GM21381 (cell line): ENCODE results near the gene NRM.
"Not testable (repeated sequence)": the region's sequence is repeated elsewhere in the genome, so short reads cannot be mapped to it uniquely, and the experiment has no call there.

Experiments used
- ATAC-seq: cut with Tn5 transposase; IDR thresholded peaks from one replicate; pipeline ENCODE4 v1.9.1; 2021; ENCODE audit warnings: mild to moderate bottlenecking, moderate library complexity; ENCODE audit not compliant: unreplicated experiment

The NRM gene, protein sequence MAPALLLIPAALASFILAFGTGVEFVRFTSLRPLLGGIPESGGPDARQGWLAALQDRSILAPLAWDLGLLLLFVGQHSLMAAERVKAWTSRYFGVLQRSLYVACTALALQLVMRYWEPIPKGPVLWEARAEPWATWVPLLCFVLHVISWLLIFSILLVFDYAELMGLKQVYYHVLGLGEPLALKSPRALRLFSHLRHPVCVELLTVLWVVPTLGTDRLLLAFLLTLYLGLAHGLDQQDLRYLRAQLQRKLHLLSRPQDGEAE

DNA sequence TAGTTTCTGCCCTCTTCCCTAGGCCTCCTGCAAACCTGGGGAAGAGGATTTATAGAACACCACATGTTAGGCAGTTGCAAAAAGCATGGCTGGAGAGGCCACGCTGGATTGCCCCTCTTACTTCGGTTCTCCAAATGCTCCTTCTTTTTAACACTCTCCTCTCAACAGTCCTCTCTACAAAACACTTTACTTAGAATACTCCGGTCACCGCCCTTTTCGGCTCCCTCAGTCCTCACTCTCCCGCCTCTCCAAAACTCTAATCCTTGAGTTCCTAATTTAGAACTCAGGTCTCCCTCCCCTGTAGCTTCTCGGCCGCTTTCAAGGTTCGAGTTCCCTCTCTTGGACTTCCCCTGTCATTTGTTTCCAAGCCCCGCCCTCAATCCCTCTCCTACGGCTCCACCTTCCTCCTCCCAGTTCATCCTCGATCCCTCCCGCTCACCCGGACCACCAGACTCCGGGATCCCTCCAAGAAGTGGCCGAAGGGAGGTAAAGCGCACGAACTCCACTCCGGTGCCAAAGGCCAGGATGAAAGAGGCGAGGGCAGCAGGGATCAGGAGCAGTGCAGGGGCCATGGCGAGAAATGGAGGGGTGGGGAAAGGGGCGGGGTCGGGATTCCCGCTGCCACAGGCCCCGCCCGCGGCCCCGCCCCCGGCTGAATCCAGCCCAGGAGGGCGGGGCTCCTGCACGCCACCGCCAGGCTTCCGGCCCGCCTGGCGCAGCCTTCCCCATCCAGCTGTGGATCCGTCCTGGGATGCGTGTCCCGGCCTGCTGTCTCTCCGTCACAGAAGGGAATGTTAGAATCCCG lies at the start of gene NRM:
TSS of gene NRM (minus strand) at position 582 of the 805 bp plus-strand sequence. CDS start at position 572, 10 bp downstream.
- peak; percentile 25 for ATAC-seq

DNA sequence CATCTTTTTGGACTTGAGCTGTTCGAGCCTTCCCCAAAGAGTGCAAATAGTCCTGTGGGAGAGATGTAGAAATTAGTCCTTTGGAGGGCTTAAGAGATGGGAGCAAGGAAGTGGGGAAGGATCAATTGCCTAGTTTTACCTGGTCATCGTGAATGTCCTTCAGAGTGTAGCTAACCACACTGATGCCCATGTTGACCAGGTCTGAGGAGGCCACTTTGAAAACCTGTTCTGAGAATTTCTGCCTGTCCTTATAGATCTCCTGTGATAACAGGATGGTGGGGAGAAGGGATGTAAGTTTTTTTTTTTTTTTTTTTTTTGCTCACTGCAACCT lies 49.7 kb upstream of the NRM start:
- no peak for ATAC-seq

DNA sequence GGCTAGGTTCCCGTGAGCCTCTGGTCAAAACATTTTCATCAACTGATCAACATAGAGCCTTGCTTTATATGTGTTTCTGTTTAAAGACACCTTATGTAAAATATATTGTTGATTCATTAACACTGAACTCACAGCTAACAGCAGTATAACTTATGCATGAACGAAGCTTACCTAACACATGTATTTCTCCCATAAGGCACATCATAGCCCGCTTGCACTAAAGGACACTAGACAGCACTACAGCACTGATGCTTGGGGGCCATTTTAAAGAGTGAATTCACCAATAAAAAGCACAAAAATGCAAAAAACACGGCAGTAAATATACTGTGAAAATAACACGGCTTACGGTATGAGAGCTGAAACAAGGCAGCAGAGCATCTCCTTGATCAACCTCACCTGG lies 47.7 kb upstream of the NRM start:
- ATAC-seq, result no peak

DNA sequence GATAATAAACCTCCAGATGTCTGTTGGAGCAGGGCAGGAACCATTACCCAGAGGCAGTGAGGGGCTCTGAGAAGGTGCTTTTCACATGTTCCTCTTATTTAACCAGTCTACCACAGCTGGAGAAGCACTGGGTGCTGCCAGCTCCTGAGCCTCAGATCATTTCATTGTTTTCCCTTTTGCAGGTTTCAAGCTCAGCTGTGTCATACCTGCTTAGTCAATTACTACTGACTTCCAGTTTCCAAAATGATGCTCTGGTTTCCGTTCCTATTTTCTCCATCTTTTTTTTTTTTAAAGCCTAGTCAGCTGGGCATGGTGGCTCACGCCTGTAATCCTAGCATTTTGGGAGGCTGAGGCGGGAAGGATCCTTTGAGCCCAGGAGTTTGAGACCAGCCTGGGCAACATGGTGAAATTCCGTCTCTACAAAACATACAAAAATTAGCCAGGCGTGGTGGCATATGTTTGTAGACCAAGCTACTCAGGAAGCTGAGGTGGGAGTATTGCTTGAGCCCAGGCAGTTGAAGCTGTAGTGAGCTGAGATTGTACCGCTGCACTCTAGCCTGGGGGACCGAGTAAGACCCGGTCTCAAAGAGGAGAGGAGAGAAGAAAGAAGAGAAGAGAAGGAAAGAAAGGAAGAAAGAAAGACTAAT lies 45.0 kb upstream of the NRM start:
- no peak for ATAC-seq

DNA sequence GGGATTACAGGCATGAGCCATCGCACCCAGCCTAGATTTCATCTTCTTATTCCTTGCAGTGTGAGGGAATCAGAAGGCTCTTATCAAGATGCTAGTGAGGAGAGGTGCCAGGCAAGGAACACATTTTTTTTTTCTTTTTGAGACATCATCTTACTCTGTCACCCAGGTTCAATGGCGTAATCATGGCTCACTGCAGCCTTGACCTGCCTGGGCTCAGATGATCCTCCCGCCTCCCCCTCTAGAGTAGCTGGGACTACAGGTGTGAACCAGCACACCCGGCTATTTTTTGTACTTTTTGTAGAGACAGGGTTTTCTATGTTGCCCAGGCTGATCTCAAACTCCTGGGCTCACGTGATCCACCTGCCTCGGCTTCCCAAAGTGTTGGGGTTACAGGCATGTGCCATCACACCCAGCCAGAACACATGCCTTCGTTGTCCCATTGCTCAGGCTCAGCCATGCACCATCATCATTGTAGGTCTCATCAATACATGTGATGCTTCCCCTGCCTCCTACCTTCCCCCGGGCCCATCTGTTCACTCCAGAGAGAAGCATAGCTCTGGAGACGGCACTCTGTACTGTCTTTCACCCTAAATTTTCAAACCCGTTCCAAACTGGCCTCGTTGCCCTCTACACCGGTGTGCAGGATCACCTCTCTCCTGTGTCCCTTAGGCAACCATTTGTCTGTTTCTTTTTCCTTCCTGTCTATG lies 41.6 kb upstream of the NRM start:
- no peak for ATAC-seq

DNA sequence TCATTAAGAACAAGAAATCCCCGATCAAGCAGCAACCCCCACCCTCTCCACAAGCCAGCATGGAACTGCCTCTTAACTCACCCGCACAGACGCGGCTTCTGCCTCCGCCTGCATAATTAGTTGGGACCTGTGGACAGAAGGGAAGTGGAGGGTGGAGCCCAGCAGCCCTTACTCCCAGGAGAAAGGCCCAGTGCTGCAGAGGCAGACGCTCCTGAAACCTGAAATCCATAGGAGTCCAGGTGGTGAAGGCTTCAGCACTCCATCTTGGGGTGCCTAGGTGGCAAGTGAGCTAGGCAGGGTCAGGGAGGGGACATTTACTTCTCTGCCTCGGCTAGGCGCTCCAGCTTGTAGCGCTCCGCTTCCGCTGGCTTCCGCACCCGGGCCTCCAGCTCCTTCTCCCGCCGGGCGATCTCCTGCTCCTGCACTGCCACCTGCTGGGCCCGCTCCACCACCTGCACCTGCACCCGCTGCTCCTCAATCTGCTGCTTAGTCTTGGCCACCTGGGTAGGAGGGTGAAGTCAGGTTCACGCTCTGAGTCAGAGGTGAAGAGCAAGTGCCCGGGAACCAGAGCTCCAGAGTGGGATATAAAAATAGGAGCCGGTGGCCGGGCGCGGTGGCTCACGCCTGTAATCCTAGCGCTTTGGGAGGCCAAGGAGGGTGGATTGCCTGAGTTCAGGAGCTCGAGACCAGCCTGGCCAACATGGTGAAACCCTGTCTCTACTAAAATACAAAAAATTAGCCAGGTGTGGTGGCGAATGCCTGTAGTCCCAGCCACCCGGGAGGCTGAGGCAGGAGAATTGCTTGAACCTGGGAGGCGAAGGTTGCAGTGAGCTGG lies 40.0 kb upstream of the NRM start:
- ATAC-seq, result no peak

DNA sequence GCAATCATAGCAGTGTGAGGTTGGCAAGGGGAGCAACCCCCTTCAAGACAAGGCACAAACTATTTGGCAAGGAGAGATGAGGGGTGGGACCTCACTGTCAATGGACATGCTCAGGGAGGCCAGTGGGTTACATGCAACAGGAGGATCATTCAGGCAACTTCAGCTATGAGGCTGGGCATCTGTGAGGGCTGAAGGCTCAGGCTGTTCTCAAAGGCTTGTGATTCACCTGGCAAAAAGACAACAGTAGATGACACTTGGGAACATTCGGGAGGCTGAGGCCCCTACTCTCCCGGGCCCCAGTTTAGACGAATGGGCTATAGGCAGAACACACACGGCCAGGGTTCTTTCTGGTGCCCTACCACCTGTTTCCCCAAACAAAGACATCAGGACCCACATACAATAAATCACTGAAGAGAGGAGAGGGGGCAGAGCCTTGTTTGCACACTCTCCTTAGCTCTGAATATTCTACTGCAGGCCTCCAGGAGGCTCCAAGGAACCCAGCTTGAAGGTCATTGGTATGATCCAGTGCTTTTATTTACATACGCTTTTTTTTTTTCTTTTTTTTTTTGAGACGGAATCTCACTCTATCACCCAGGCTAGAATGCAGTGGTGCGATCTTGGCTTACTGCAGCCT lies 37.3 kb upstream of the NRM start:
- no peak for ATAC-seq

DNA sequence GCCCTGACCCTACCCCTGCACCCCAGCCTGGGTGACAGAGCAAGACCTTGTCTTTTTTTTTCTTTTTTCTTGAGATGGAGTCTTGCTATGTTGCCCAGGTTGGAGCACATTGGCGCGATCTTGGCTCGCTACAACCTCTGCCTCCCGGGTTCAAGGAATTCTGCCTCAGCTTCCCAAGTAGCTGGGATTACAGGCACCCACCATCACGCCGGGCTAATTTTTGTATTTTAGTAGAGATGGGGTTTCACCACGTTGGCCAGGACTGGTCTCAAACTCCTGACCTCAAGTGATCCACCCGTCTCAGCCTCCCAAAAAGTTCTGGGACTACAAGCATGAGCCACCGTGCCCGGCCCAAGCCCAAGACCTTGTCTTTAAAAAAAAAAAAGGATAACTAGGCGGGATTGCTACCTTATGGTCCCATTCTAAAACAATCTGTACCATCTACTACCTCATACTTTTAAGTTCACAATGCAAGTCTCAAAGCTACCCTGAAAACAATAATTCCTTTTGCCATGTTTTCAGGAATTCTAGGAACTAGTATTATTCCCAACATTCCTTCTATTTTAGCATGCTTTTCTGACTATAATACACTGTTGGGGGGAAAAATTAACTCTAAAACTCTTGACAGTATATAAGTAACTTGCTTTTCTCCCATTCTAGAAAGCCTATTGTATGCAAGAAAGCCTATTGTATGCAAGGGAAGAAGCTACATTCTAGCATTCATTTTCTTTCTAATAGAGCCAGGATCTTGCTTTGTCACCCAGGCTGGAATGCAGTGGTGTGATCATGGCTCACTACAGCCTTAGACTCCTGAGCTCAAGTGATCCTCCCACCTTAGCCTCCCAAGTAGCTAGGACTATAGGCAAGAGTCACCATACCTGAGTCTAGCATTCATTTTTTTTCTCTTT lies 36.0 kb upstream of the NRM start:
- no peak for ATAC-seq

DNA sequence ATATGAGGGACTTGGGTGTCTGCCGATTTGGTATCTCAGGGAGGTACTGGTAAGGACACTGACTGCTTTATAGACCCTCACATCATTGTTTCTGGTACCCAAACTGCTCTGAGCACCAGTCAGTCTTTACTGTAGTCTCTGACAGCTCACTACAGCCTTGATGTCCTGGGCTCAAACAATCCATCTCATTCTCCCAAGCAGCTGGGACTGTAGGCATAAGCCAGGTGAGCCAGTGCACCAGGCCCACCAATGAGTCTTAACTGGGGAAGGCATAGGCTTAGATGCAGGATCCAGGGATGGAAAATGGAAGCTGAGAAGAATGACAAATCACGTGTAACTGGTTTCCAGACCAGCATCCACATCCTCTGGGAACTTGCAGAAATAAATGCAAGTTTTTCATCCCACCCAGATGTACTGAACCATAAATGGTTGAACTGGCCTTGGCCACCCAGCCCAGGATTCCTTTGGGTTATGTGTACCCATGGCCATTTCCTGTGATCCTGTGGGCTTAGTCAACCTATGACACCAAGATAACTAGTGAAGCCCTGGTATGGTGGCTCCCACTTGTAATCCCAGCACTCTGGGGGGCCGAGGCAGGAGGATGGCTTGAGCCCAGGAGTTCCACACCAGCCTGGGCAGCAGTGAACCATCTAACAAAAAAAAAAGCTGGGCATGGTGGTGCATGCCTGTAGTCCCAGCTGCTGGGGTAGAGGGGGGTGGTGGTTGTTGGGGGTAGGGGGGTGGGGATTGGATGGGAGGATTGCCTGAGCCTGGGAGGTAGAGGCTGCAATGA lies 35.1 kb upstream of the NRM start:
- no peak for ATAC-seq

DNA sequence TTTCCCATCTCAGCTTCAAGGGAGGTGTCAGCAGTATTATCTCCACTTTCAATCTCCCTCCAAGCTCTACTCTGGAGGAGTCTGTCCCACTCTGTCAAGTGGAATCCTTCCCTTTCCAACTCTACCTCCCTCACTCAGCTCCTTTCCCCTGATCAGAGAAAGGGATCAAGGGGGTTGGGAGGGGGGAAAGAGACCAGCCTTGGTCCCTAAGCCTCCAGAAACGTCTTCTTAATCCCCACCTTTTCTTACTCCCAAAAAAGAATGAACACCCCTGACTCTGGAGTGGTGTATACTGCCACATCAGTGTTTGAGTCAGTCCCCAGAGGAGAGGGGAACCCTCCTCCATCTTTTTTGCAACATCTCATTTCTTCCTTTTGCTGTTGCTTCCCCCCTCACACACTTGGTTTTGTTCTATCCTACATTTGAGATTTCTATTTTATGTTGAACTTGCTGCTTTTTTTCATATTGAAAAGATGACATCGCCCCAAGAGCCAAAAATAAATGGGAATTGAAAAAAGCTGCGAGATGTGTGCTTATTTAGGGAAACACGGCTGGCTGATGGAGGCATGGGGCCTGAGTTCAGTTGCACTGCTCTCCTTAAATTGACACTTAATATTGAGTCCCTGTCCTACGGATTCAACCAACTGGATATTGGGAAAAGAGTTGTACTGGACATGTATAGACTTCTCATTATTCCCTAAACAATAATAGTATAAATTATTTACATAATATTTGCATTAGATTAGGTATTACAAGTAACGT lies 34.3 kb upstream of the NRM start:
- ATAC-seq, result no peak

DNA sequence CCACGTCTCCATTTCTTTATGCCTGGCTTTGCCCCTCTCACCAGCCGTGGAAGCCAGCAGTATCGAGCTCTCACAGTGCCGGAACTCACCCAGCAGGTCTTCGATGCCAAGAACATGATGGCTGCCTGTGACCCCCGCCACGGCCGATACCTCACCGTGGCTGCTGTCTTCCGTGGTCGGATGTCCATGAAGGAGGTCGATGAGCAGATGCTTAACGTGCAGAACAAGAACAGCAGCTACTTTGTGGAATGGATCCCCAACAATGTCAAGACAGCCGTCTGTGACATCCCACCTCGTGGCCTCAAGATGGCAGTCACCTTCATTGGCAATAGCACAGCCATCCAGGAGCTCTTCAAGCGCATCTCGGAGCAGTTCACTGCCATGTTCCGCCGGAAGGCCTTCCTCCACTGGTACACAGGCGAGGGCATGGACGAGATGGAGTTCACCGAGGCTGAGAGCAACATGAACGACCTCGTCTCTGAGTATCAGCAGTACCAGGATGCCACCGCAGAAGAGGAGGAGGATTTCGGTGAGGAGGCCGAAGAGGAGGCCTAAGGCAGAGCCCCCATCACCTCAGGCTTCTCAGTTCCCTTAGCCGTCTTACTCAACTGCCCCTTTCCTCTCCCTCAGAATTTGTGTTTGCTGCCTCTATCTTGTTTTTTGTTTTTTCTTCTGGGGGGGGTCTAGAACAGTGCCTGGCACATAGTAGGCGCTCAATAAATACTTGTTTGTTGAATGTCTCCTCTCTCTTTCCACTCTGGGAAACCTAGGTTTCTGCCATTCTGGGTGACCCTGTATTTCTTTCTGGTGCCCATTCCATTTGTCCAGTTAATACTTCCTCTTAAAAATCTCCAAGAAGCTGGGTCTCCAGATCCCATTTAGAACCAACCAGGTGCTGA lies 33.3 kb upstream of the NRM start:
- ATAC-seq, result not testable (repeated sequence)

DNA sequence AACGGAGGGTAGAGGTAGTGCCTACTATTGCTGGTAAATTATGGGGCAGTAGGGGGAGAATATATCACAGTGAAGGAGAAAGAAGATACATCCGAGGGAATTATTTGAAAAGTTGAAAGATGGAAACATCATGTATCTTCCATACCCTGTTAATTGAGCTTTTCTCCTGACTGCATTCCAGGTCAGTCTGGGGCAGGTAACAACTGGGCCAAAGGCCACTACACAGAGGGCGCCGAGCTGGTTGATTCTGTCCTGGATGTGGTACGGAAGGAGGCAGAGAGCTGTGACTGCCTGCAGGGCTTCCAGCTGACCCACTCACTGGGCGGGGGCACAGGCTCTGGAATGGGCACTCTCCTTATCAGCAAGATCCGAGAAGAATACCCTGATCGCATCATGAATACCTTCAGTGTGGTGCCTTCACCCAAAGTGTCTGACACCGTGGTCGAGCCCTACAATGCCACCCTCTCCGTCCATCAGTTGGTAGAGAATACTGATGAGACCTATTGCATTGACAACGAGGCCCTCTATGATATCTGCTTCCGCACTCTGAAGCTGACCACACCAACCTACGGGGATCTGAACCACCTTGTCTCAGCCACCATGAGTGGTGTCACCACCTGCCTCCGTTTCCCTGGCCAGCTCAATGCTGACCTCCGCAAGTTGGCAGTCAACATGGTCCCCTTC lies 32.5 kb upstream of the NRM start:
- not testable (repeated sequence) for ATAC-seq

DNA sequence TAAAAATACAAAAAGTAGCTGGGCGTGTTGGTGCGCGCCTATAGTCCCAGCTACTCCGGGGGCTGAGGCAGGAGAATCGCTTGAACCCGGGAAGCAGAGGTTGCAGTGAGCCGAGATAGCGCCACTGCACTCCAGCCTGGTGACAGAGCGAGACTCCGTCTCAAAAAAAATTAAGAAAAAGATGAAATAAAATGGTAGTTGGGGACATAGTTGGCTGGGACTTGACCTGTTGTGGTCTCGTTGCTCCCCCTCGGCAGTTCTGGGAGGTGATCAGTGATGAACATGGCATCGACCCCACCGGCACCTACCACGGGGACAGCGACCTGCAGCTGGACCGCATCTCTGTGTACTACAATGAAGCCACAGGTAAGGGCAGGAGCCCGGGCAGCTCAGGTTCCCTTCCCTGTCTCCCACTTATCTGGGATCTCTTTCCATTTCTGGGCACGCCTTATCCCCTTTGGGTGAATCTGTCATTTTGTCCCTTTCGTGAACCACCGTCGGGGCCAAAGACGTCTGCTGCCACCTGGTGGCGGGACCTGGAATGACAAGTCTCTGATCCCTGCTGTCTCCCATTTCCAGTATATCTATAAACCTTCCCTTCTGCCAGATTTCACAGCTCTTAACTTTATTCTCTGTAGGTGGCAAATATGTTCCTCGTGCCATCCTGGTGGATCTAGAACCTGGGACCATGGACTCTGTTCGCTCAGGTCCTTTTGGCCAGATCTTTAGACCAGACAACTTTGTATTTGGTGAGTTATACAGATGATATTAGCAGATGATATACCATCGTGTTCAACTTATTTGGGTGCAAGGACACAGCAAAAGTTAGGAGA lies 31.7 kb upstream of the NRM start:
- no peak for ATAC-seq

DNA sequence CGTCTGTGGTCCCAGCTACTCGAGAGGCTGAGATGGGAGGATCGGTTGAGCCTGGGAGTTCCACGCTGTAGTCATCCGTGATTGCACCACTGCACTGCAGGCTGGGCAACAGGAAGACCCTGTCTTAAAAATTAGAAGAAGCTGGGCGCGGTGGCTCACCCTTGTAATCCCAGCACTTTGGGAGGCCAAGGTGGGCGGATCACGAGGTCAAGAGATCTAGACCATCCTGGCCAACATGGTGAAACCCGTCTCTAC lies 31.2 kb upstream of the NRM start:
- ATAC-seq, result not testable (repeated sequence)
